HG03280 (cell line): ENCODE results near the gene TMEM59L.

ENCODE experiments used
- ATAC-seq: cut with Tn5 transposase; IDR thresholded peaks from one replicate; pipeline ENCODE4 v1.9.1; 2021; ENCODE audit warnings: mild to moderate bottlenecking, moderate library complexity; ENCODE audit not compliant: unreplicated experiment

TMEM59L gene

DNA sequence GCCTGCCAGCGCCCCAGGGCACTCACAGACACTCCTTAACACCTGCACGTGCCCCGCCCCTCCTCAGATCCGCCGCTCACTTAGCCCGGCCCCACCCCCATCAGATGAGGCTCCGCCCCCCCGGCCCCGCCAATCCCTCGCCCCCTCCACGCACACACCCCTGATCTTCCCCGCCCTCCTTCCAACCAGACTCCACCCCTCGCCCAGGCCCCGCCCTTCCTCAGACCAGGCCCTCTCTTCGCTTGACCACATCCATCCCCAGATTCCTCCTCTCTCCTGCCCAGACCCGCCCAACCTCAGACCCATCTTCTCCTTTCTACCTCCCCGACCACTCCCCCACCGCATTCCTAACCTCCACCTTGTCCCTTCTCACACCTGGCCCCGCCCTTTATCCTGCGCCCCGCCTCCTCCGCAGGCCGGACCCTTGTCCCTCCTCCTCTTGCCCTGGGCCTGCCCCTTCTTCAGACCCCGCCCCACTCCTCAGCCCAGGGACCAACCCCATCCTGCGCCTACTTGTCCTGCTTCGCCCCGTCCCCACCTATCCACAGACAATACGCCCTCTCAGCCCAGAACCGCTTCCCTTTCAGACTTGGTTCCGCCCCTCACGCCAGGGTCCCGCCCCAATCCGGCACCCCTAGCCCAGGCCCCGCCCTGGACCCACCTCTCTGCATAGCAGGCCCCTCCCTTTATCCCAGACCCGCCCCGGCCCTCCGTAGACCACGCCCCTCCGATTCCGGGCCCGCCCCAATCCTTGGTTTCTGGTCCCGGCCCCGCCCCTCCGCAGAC lies 23.7 kb downstream of the TMEM59L start:
- ATAC-seq = peak; percentile 87

DNA sequence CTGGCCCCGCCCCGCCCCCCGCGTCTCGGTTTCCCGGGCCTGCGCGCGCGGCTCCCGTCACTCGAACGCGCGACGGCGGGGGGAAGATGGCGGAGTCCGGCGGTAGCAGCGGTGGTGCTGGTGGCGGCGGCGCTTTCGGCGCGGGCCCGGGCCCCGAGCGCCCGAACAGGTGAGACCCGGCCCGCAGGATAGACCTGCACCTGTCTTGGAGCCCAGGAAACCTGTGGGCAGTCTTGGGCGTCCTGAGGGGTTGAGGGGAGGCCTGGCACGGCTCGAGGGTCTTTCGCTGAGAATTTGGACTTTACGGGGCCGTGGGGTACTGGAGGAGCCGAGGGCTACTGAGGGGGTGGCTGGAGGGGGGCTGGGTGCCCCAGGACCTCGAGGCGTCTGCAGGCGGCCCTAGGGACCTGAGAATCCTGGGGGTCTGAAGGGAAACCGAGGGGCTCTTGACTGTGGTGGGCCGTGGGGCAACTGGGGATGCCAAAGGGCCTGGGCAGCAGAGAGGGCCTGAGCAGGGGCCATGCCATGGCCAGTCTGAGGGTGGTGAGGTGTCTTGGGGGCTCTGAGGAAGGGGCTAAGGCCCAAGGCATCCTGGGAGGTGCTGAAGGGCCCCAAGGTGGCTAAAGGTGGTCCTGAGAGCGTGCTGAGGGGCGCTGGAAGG lies 24.4 kb downstream of the TMEM59L start, which contains the start of gene KLHL26:
Gene KLHL26 (plus strand): TSS at position 60 of the 661 bp plus-strand sequence. CDS start 27 bp downstream, at position 87.
- ATAC-seq = no peak

DNA sequence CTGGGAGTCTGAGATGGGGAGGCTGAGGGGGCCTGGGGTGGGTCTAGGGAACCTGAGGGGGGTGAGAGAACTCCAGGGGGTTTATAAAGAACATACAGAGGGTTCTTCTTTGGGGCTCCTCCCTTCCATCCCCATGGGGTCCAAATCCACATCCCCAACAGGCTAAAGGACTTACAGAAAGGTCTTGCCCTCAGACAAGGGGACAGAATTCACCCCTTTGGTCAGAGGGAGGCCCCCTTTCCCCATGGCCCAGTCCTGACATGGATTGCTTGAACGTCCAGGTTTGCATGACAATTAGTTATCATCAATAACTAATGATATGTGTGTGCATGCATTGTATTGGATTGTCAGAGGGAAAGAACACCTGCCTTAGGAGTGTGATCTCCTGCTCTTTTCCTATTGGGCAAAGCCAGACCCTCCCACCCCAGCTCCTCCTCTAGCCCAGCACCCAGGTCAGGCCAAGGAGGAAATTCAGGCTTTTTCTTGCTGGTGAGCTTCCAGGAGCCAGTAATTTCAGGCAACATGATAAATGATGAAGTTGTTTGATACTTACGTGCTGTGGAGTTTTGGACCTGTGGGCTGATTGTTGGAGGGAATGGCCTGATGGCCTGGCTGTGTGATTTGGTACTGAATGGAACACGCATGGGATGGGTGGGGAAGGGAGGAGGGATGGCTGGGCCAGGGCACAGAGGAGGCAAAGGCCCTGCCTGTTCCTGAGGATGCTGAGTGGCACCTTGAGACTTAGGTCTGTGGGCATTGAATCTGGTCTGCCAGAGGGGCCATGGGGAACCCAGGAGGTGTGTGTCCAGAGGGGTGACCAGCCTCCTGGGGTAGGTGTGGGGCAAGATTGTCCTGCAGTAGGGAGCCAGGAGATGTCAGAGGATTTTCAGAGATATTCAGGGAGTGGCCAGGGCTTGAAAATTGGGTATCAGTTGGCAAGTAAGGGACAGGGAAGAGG lies 25.3 kb downstream of the TMEM59L start:
- no peak for ATAC-seq

DNA sequence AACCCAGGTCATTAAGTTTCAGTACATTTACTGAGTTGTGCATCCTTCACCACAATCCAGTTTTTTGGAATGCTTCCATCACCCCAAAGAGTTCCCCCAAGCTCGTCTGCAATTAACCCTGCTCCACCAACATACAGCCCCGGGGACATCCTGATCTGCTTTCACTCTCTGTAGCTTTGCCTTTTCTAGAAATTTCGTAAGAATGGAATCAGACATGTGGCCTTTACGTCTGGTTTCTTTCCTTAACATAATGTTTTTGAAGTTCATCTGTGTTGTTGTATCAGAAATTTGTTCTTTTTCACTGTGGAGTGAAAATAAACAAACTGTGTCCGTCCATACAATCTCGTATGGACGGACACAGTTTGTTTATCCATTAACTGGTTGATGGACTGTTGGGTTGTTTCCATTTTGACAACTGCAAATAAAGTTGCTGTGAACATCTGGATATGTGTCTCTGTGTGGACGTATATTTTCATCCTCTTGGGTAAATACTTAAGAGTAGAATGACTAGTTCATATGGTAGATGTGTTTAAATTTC lies 27.1 kb downstream of the TMEM59L start:
- ATAC-seq = no peak

DNA sequence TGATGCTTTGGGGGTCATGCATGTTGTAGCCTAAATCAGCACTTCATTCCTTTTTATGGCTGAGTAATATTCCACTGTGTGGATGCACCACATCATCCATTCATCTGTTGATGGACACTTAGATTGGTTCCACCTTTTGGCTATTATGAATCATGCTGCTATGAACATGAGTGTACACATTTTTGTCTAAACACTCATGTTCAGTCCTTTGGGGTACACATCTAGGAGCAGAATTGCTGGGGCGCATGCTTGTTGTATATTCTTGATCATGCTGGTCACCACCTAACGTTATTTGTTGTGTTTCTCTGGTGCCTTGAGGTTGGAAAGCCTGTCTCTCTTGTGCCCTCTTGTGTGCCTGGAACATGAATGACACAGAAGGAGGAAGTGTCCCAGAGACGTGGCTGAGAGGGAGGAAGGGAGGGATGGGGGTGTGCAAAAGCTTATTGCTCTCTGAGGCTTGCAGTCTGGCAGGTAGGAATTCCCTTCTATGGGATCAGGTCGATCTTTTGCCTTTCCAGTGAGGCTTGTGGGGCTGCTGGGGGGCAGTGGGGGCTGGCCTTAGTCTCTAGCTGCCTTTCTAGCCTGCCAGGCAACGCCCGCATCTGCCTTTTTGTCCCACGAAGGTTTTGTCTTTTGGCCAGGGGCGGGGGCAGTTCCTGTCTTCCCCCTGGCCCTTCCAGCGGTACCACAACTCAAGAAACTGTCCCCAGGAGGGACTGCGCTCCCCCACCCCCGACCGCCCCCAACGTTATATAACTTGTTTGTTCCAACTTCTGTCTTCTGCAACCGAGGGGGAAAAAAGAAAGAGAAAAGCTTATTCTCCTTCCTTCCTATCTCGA lies 31.7 kb downstream of the TMEM59L start:
- ATAC-seq = no peak

DNA sequence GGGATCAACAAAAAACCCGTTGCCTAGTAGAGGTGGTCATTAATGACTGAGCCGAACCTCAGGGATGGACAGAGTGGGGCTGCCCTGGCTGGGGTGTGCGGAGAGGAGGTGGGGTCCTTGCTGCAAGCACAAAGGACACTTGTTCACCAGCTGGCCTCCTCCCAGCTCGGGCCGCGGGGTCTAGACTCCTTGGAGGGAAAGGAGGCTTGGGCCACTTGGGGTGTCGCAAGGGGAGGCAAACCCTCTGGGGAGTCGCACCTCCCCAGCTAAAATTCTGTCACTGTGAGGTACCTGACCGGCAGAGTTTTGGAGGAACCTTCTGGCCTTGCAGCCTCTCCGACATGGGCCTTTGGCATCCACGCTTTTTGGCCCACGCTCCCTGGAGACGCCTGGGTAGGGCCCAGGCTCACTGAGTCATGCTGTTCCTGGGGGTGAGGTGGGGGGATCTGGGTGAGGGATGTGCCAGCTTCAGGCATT lies 32.4 kb downstream of the TMEM59L start:
- no peak for ATAC-seq

DNA sequence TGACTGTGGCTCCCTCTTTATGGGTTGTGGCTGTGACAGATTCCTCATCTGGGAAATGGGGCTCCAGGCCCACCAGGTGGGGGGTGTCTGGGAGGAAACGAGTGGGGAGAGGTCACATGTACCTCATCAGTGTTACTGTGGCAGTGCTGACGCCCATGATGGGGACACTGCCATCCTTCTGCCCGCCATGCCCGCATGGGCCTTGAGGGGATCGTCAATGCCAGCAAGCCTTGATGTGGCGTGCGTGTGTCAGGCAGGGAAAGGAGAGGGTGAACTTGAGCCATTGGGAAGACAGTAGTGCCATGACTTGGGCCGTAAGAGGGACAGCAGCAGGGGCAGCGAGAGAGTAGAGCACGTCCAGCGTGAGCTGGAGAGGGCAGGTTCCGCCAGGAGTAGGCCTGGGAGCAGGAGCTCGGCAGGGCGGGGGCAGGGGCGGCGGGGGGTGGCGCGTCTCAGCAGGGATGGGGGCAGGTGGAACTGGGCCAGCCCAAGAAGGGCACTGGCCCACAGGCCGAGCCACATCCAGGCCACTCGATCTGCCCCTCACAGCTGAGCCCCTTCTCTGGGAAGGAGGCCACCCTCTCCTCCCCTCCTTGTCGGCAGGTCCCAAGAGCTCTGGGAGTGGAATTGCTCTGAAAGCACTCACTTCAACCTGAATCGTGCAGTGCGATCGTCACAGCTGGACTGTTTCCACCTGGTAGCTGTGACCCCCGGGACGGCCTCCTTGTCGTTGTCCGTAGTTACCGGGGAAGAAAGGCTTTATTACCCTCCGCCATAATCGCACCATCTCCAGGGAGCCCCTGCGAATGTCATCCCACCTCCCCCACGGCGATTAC lies 34.1 kb downstream of the TMEM59L start:
- no peak for ATAC-seq

DNA sequence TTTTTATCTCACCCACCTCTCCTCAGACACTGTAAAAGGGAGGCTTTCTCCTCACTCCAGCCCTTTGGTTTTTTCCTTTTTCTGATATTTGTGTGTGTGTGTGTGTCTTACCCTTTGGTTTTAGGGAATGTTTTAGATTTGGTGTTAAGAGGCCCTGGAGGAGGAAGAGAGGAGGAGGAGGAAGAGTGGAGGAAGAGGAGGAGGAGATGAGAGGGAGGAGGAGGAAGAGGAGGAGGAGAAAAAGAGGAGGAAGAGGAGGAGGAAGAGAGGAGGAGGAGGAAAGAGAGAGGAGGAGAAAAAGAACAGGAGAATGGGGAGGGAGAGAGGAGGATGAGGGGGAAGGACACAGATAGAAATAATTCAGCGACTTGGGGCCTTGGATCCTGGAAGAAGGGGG lies 34.7 kb downstream of the TMEM59L start:
- no peak for ATAC-seq

DNA sequence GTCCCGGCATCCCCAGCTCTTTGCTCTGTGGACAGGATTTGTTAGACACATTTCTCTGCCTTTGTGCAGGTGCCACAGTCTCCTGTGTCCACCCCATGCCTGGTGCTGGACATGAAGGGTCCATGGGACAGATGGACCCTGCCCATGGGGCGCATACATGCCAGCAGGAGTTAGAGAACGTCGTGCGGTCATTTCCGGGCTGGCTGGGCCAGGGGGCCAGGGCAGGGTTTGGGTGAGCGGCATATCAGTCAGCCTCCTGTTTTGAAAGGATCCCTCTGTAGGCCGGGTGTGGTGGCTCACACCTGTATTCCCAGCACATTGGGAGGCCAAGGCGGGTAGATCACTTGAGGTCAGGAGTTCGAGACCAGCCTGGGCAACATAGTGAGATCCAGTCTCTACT lies 35.1 kb downstream of the TMEM59L start:
- no peak for ATAC-seq

DNA sequence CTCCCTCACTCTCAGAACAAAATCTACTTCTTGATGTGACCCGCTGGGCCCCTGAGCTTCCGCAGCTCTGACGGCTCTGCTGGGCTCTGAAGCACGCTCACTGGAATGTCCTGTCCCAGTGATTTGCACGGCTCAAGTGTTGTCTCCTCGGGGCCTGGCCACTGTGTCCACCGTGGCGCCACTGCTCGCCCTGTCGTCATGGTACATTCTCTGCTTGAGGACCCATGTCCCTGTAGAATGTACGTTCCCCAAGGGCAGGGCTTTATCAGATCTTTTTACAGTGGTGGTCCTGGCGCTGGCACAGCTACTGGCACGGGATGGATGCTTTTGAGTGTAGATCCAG lies 36.3 kb downstream of the TMEM59L start:
- no peak for ATAC-seq

DNA sequence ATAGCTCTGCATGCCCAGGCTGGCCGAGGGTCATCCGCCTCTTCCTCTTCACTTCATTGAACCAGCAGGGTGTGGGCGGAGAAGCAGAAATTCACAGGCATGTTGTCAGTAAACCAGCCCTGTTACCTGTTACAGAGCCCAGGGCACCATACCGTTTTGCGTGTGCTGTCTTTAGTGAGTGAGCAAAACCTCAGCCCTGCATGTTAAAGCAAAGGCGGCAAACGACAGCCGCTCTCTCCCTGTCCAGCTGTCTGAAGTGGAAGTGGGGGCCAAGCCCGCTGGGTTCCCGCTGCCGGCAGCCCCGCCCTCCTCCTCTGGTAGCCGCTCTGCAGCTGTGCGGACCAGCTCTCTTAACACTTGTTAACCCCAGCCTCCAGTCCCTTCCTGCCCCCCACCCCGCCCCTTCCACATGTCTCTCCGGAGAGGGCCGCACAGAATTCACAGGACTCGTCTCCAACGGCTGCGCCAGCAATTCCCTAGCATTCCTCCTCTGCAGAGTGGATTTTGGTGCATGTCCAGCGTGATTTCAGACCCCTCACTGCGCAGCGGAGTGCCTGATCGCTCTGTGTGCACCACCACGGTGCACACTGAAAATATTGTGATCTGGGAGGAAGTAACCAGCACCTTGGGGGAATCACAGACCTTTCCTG lies 36.8 kb downstream of the TMEM59L start:
- no peak for ATAC-seq

DNA sequence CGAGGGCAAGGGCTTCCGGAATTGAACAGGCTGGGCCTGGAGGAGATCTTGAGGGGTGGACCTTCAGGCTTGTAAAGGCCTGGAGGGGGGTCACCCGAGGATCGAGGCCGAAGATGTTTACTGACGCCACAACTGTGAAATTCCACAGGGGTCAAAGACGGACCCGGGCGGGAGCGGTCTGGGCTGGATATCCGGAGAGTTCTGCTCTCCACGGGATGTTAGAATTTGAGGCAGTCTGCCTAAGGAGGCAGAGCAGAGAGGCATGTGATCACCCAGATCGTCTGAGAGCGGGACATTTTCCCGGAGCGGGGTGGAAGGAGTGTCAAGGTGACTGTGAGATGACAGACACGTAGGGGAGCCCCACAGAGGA lies 37.3 kb downstream of the TMEM59L start:
- no peak for ATAC-seq

DNA sequence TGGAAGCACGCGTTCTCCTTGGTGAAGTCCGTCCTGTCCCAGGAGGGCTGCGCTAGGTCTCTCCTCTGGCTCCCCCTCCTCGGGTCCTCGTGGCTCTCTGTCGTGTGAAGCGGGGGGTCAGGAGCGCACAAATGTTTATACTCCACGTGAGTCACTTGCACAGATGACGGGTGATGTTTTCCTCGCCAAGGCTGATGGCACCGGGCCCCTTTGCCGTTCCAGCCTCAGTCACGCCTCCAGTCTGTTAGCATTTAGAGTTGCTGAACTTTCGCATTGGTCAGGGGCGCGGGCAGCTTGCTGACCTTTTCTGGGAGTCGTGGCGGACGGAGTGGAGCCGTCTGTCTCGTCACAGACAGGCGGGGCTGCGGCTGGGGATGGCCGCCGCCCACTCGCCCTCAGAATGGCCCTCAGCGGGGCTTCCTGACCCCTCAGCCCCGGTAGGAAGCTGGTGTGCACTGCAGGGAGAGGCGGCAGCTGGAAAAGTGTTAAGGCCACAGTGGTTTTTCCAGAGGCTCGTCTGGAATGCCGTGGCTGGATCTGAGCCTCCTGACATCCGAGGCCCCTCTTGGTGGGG lies 37.9 kb downstream of the TMEM59L start:
- ATAC-seq = no peak

DNA sequence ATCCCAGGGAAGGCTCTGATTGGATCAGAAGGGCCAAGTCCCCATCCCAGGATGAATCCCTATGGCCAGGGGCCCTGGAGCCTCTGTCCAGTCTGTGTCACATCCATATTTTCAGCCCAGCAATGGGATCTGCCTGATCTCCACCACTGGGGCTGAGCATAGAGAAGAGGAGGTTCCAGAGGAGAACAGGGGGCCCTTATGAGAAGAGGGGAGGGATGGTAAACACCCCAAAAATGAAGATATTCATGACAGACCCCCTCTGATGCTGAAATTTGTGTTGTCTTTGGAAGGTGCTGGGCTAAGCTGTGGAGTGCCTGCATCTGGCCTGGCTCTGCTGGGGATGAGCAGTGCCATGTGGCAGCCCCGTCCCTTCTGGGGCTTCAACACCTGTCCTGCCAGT lies 38.6 kb downstream of the TMEM59L start:
- no peak for ATAC-seq

DNA sequence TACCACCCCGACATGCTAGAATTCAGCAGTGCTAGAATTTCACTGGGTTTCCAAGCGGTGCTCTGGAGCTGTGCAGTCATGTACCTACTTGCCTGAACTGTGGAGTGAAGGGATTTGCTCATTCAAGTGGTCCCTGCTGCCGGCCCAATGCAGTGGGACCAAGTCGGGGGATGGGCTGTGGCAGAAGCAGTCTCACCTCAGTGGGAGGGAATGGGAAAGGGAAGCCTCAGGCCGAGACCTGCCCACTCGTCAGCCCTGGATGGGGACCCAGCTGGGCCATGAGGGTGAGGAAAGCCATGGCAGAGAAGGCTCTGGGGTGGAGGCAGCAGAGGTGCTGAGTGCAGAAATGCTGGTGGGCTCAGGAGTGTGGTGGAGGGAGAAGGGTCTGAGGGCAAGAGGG lies 39.1 kb downstream of the TMEM59L start:
- no peak for ATAC-seq

DNA sequence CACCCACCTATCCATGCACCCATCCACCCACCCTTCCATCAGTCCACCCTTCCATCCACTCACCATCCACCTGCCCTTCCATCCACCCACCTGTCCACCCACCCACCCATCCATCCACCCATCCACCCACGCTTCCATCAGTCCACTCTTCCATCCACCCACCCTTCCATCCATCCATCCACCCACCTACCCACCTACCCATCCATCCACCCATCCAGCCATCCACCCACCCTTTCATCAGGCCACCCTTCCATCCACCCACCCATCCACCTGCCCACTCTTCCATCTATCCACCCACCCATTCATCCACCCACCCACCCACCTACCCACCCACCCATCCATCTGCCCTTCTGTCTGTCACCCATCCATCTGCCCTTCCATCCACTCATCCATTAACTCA lies 41.2 kb downstream of the TMEM59L start:
- no peak for ATAC-seq

DNA sequence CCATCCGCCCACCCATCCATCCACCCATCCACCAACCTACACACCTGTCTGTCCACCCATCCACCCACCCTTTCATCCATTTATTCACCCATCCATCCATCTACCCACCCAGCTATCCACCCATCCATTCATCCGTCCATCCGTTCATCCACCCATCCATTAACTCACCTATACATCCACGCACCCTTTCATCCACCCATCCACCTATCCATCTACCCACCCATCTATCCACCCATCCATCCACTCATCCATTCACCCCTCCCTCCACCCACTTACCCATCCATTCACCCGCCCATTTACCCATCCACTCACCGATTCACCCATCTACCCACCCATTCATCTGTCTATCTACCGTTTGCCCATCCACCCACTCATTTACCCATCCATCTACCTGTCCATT lies 41.8 kb downstream of the TMEM59L start:
- no peak for ATAC-seq

DNA sequence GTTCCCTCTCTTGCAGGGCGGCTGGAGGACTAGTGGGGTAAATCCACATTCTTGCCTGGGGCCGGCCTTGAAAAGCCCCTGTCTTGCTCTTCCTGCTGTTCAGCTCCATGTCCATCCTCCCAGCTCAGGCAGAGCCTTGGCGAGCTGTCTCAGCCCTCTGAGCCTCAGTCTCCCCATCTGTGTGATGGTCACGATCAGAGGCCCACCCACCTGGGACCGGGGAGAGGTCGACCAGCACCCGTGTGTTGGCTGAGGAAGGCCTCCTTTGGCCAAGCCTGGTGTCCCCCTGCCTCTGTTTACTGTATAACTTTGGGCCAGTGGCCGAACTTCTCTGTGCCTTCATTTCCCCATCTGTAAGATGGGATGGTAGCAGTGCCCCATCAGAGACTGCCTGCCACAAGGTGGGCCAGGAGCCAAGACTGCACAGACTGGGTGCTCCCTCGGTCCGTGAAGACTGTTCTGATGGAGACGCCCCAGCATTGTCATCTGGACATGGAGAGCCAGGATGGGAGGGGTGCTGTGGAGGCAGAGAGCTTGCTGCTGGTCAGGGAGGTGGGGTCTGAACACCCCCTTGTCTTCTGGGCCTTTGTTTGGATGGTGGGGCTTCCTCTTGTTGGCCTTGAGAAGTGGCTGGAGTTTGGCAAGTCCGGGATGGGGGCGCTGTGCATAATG lies 42.6 kb downstream of the TMEM59L start:
- ATAC-seq = no peak
